ENCODE measurements around the gene EIF2D. TPM values are rescaled to one million over a fixed set of nuclear protein-coding genes. Genes with fewer than 3 reads are reported as not detected.

EIF2D gene
- total and polyA plus RNA-seq, 2 of the 13 experiments (the other 11 are each of a cell fraction or from before 2014, with no cell fraction given): 45.1 to 64.9 TPM

DNA sequence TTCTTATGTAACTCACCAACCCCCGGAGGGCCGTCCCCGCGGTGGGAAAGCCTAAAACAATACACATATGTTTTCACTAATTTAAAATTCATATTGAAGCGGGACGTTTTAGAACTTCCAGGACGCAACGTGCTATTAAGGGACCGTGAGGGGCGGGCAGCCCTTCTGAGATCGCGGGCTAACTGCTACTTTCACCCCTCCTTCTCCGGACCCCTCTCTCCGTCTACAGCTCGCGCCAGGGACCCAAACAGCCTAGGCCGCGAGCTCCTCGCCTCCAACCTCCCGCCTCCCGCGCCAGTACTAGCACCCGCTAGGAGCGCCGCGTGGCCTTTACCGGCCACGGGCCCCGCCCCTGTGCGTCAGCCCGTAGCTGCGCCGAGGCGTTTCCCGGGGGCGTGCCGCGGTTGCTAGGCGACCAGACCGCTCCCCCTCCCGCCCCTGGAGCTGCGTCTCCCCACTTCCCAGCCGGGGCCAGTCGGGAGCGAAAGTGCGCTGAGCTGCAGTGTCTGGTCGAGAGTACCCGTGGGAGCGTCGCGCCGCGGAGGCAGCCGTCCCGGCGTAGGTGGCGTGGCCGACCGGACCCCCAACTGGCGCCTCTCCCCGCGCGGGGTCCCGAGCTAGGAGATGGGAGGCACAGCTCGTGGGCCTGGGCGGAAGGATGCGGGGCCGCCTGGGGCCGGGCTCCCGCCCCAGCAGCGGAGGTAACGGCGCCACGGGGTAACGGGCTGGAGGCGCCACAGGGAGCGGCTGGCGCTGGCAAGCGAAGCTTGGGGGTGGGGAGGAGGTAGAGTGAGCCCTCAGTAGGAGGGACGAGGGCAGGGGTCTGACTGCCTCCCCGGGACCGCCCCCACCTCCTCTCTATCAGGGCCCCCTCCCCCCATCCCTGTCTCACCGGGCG lies 23.1 kb upstream of the EIF2D start, which contains the start of gene DYRK3 (continued):
- TF ChIP-seq, protein P1, sequence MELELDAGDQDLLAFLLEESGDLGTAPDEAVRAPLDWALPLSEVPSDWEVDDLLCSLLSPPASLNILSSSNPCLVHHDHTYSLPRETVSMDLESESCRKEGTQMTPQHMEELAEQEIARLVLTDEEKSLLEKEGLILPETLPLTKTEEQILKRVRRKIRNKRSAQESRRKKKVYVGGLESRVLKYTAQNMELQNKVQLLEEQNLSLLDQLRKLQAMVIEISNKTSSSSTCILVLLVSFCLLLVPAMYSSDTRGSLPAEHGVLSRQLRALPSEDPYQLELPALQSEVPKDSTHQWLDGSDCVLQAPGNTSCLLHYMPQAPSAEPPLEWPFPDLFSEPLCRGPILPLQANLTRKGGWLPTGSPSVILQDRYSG (CRISPR knock-in tag; IDR thresholded peaks at IDR 0.05): no peak
- TF ChIP-seq HNRNPH1 (optimal IDR thresholded peaks at IDR 0.05; ENCODE audit: low read depth, low read length): no peak
- TF ChIP-seq XBP1 (CRISPR knock-in tag; IDR thresholded peaks at IDR 0.05): no peak
- no peak for TF ChIP-seq SIN3B (IDR thresholded peaks at IDR 0.05; ENCODE audit: low read length)
- TF ChIP-seq EEA1 (CRISPR knock-in tag; IDR thresholded peaks at IDR 0.05; ENCODE audit: borderline replicate concordance): no peak; the same call in 1 of the 2 replicates
- TF ChIP-seq ZNF136 (CRISPR knock-in tag; IDR thresholded peaks at IDR 0.05; ENCODE audit: low read depth): no peak
- no peak for TF ChIP-seq SMC3 (IDR thresholded peaks at IDR 0.05; ENCODE audit: low read length)
- TF ChIP-seq ARID2 (CRISPR knock-in tag; IDR thresholded peaks at IDR 0.05; ENCODE audit: borderline replicate concordance): no peak
- no peak for TF ChIP-seq MAFG (CRISPR knock-in tag; IDR thresholded peaks at IDR 0.05)
- no peak for TF ChIP-seq MBD4 (IDR thresholded peaks at IDR 0.05; ENCODE audit: borderline replicate concordance, low read length)
- TF ChIP-seq, protein P2, sequence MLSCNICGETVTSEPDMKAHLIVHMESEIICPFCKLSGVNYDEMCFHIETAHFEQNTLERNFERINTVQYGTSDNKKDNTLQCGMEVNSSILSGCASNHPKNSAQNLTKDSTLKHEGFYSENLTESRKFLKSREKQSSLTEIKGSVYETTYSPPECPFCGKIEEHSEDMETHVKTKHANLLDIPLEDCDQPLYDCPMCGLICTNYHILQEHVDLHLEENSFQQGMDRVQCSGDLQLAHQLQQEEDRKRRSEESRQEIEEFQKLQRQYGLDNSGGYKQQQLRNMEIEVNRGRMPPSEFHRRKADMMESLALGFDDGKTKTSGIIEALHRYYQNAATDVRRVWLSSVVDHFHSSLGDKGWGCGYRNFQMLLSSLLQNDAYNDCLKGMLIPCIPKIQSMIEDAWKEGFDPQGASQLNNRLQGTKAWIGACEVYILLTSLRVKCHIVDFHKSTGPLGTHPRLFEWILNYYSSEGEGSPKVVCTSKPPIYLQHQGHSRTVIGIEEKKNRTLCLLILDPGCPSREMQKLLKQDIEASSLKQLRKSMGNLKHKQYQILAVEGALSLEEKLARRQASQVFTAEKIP (CRISPR knock-in tag; IDR thresholded peaks at IDR 0.05; ENCODE audit: borderline replicate concordance): no peak
- TF ChIP-seq THAP9 (CRISPR knock-in tag; IDR thresholded peaks at IDR 0.05; ENCODE audit: borderline replicate concordance): peak; percentile 82
- 0 out of 2 replicates have a peak, but pooled peaks have one; percentile 44 for TF ChIP-seq ZFP36L2 (CRISPR knock-in tag; IDR thresholded peaks at IDR 0.05)
- TF ChIP-seq ZMYM3 (CRISPR knock-in tag; IDR thresholded peaks at IDR 0.05): peak; percentile 24; the same call in 1 of the 2 replicates
- TF ChIP-seq, protein P3, sequence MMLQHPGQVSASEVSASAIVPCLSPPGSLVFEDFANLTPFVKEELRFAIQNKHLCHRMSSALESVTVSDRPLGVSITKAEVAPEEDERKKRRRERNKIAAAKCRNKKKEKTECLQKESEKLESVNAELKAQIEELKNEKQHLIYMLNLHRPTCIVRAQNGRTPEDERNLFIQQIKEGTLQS (CRISPR knock-in tag; IDR thresholded peaks at IDR 0.05): no peak
- peak; percentile 80; the same call in 1 of the 2 replicates for TF ChIP-seq SIN3A (IDR thresholded peaks at IDR 0.05; ENCODE audit: borderline replicate concordance, low read depth, low read length)
- TF ChIP-seq GFI1 (CRISPR knock-in tag; IDR thresholded peaks at IDR 0.05; ENCODE audit: borderline replicate concordance): no peak
